ENCODE data around the gene OR52E6. TPM values are rescaled to one million over a fixed set of nuclear protein-coding genes. Genes with fewer than 3 reads are reported as not detected.

OR52E6 gene
- total RNA-seq, 4 donors from 2014 or later, result not detected

DNA sequence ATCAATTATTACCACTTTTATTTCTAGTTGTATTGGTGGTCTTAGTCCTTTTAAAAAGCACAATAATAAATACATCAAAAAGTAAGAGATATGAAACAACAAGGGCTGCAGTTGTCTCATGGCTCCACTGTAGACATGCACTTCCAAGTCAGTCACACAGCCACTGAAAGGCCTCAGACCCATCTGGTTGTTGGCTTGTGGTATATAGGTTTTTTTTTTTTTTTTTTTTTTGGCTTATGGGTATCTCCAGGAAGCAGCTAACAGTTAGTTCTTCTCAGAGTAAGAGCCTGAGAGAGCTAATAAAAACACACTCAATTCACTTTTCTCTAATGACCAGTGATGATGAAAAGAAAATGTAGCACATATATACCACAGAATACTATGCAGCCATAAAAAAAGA is 6.0 kb upstream of the OR52E6 start:
- no peak overlapping the region for H3K4me3 ChIP-seq
- intact Hi-C loops (cut with DNase I; ENCODE audit: low total_unique reads), result no loop called here
- H3K9me3 ChIP-seq, result no peaks in the 10 kb centered on the region
- no peak overlapping the region for H3K27ac ChIP-seq
- H3K36me3 ChIP-seq, result no peaks in the 10 kb centered on the region
- no peak for TF ChIP-seq POLR2A (IDR thresholded peaks at IDR 0.05)
- TF ChIP-seq, protein P1, sequence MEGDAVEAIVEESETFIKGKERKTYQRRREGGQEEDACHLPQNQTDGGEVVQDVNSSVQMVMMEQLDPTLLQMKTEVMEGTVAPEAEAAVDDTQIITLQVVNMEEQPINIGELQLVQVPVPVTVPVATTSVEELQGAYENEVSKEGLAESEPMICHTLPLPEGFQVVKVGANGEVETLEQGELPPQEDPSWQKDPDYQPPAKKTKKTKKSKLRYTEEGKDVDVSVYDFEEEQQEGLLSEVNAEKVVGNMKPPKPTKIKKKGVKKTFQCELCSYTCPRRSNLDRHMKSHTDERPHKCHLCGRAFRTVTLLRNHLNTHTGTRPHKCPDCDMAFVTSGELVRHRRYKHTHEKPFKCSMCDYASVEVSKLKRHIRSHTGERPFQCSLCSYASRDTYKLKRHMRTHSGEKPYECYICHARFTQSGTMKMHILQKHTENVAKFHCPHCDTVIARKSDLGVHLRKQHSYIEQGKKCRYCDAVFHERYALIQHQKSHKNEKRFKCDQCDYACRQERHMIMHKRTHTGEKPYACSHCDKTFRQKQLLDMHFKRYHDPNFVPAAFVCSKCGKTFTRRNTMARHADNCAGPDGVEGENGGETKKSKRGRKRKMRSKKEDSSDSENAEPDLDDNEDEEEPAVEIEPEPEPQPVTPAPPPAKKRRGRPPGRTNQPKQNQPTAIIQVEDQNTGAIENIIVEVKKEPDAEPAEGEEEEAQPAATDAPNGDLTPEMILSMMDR (IDR thresholded peaks at IDR 0.05), result no peak
- no peak for DNase-seq
- no peaks in the 10 kb centered on the region for H3K27me3 ChIP-seq
- H3K4me1 ChIP-seq, result no peaks in the 10 kb centered on the region

DNA sequence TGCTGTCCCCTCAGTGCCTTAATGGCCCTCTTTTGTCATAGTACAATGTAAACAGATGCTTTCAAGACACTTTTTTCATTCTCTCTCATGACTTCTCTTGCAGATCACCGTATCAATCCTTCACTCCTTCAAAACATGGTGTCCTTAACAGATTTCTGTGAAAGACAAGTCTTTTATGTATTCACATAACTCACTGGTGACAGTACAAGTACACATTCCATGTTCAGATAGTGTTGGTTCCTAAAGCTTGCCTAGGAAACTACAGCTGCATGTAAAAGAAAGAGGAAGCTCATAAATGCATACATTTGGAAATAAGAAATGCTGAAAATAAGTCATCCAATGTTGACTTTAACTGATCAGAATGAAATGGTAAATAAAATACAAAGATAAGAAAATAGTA is 5.0 kb upstream of the OR52E6 start:
- Histone ChIP-seq H3K27ac (no peak overlapping the region), H3K36me3 (no peaks in the 10 kb centered on the region), H3K4me3 (no peak overlapping the region), H3K9me3 (no peaks in the 10 kb centered on the region), H3K4me1 (no peaks in the 10 kb centered on the region), H3K27me3 (no peaks in the 10 kb centered on the region)
- no peak for DNase-seq
- TF ChIP-seq POLR2A (IDR thresholded peaks at IDR 0.05), result no peak
- TF ChIP-seq, protein P1 (IDR thresholded peaks at IDR 0.05), result no peak
- intact Hi-C loops (cut with DNase I; ENCODE audit: low total_unique reads), result no loop called here

DNA sequence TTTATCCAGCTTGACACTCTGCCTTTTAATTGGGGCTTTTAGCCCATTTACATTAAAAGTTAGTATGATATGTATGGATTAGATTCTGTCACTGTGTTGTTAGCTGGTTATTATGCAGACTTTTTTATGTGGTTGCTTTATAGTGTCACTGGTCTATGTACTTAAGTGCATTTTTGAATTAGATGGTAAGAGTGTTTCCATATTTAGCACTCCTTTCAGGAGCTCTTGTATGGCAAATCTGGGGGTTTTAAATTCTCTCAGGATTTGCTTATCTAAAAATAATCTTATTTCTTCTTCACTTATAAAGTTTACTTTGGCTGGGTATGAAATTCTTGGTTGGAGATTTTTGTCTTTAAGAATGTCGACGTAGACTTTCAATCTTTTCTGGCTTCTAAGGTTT is 4.0 kb downstream of the OR52E6 start:
- intact Hi-C loops (cut with DNase I; ENCODE audit: low total_unique reads), result no loop called here
- Histone ChIP-seq H3K4me1 (no peaks in the 10 kb centered on the region), H3K4me3 (no peak overlapping the region), H3K27ac (no peak overlapping the region), H3K36me3 (no peaks in the 10 kb centered on the region), H3K27me3 (no peaks in the 10 kb centered on the region), H3K9me3 (no peaks in the 10 kb centered on the region)
- DNase-seq, result no peak
- TF ChIP-seq, protein P1 (IDR thresholded peaks at IDR 0.05), result no peak
- TF ChIP-seq POLR2A (IDR thresholded peaks at IDR 0.05), result no peak

DNA sequence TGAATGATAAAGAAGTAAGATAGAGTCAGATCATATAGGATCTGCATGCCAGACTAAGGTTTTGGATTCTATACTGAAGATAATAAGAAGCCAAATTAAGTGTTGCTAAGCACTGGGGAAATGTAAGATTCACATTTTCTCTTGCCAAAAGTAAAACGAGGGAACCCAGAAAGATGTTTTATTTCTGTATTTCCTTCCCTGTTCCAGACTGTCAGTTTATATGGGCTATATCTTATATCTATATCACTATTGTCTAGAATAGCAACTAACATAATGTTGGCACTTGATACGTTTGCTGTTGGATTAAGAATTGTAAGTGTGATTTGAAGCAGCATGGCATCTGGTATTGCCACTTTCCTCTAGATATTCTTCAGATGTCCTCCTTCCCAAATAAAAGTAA is 8.3 kb downstream of the OR52E6 start:
- no peaks in the 10 kb centered on the region for H3K27me3 ChIP-seq
- no peaks in the 10 kb centered on the region for H3K4me1 ChIP-seq
- TF ChIP-seq POLR2A (IDR thresholded peaks at IDR 0.05), result no peak
- TF ChIP-seq, protein P1 (IDR thresholded peaks at IDR 0.05), result no peak
- no peak overlapping the region for H3K4me3 ChIP-seq
- no peaks in the 10 kb centered on the region for H3K36me3 ChIP-seq
- no peak for DNase-seq
- no peaks in the 10 kb centered on the region for H3K9me3 ChIP-seq
- H3K27ac ChIP-seq, result no peak overlapping the region
- intact Hi-C loops (cut with DNase I; ENCODE audit: low total_unique reads), result no loop called here

DNA sequence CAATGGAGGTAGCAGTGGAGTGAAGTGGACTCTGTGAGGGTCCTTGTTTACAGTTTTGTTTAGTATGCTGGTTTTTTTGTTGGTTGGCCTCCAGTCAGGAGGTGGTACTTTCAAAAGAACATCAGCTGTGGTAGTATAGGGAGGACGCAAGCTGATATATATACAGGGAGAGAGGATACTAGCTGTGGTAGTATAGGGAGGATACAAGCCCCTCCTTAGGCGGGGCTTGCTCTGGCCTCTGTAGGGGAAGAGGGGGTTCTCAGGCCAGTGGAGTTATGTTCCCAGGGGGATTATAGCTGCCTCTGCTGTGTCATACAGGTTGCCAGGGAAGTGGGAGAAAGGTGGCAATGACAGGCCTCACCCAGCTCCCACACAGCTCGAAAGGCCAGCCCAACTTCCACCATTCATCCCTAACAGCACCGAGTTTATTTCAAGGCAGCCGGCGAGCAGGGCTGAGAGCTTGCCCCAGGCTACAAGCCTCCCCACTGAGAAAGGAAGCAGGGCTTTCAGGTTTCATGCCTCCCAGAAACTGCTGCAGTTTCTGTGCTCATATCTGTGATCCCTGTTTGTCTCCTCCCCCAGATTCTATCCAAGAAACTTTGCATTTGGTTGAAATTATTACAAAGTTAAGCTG is 10.4 kb downstream of the OR52E6 start:
- Histone ChIP-seq H3K4me3 (no peak overlapping the region), H3K27me3 (no peaks in the 10 kb centered on the region), H3K36me3 (no peaks in the 10 kb centered on the region), H3K27ac (no peak overlapping the region), H3K4me1 (no peaks in the 10 kb centered on the region), H3K9me3 (no peaks in the 10 kb centered on the region)
- intact Hi-C loops (cut with DNase I; ENCODE audit: low total_unique reads), result no loop called here
- no peak for DNase-seq
- no peak for TF ChIP-seq POLR2A (IDR thresholded peaks at IDR 0.05)
- TF ChIP-seq, protein P1 (IDR thresholded peaks at IDR 0.05), result no peak

Data from uterus (tissue), 4 donors.